ENCODE results near the gene ABTB1.

ABTB1 gene

GRCh38 chr3:127647166-127647844, 25.4 kb upstream of the ABTB1 start:
- no peak overlapping the region for H3K4me3 ChIP-seq (replicated peaks; ENCODE audit: insufficient read depth, low read length)
- no peak overlapping the region for H3K27ac ChIP-seq (replicated peaks)
- no peaks in the 10 kb centered on the region for H3K27me3 ChIP-seq (ENCODE audit: insufficient read depth, poor library complexity, severe bottlenecking)
- DNase-seq (ENCODE audit: low read depth in 1 of 2, low spot score in 1 of 2) = no peak
- TF ChIP-seq GABPA (IDR thresholded peaks at IDR 0.05; ENCODE audit: low read depth) = no peak
- TF ChIP-seq POLR2AphosphoS5 (IDR thresholded peaks at IDR 0.05; ENCODE audit: low read depth) = no peak
- TF ChIP-seq, protein P1, sequence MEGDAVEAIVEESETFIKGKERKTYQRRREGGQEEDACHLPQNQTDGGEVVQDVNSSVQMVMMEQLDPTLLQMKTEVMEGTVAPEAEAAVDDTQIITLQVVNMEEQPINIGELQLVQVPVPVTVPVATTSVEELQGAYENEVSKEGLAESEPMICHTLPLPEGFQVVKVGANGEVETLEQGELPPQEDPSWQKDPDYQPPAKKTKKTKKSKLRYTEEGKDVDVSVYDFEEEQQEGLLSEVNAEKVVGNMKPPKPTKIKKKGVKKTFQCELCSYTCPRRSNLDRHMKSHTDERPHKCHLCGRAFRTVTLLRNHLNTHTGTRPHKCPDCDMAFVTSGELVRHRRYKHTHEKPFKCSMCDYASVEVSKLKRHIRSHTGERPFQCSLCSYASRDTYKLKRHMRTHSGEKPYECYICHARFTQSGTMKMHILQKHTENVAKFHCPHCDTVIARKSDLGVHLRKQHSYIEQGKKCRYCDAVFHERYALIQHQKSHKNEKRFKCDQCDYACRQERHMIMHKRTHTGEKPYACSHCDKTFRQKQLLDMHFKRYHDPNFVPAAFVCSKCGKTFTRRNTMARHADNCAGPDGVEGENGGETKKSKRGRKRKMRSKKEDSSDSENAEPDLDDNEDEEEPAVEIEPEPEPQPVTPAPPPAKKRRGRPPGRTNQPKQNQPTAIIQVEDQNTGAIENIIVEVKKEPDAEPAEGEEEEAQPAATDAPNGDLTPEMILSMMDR (IDR thresholded peaks at IDR 0.05; ENCODE audit: insufficient read depth, low read length) = no peak
- TF ChIP-seq, protein P2, sequence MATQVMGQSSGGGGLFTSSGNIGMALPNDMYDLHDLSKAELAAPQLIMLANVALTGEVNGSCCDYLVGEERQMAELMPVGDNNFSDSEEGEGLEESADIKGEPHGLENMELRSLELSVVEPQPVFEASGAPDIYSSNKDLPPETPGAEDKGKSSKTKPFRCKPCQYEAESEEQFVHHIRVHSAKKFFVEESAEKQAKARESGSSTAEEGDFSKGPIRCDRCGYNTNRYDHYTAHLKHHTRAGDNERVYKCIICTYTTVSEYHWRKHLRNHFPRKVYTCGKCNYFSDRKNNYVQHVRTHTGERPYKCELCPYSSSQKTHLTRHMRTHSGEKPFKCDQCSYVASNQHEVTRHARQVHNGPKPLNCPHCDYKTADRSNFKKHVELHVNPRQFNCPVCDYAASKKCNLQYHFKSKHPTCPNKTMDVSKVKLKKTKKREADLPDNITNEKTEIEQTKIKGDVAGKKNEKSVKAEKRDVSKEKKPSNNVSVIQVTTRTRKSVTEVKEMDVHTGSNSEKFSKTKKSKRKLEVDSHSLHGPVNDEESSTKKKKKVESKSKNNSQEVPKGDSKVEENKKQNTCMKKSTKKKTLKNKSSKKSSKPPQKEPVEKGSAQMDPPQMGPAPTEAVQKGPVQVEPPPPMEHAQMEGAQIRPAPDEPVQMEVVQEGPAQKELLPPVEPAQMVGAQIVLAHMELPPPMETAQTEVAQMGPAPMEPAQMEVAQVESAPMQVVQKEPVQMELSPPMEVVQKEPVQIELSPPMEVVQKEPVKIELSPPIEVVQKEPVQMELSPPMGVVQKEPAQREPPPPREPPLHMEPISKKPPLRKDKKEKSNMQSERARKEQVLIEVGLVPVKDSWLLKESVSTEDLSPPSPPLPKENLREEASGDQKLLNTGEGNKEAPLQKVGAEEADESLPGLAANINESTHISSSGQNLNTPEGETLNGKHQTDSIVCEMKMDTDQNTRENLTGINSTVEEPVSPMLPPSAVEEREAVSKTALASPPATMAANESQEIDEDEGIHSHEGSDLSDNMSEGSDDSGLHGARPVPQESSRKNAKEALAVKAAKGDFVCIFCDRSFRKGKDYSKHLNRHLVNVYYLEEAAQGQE (IDR thresholded peaks at IDR 0.05; ENCODE audit: insufficient replicate concordance, low read depth) = no peak

DNA sequence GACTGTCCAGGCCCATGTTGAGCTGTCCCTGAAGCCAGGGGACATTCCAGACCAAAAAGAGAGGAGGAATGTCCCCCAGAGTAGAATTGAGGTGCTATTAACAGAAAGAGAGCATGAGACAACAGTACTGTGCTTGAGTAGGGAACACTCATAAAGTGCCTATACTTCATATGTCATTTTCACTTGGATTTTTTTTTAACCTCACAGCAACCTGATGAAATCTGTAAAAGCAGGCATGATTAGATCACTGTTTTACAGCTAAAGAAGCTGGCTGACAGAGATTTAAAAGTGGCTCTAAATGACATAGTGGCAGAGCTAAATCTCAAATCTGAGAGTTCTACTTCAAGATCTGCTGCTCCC, 24.9 kb upstream of the ABTB1 start:
- TF ChIP-seq SPI1 (IDR thresholded peaks at IDR 0.05; ENCODE audit: borderline replicate concordance, low read depth) (no peak), GABPA (IDR thresholded peaks at IDR 0.05; ENCODE audit: low read depth) (no peak), POLR2AphosphoS5 (IDR thresholded peaks at IDR 0.05; ENCODE audit: low read depth) (no peak)
- TF ChIP-seq, protein P2 (IDR thresholded peaks at IDR 0.05; ENCODE audit: insufficient replicate concordance, low read depth) = no peak
- TF ChIP-seq, protein P1 (IDR thresholded peaks at IDR 0.05; ENCODE audit: insufficient read depth, low read length) = no peak
- Histone ChIP-seq H3K27ac (replicated peaks) (no peak overlapping the region), H3K4me3 (replicated peaks; ENCODE audit: insufficient read depth, low read length) (no peak overlapping the region), H3K27me3 (ENCODE audit: insufficient read depth, poor library complexity, severe bottlenecking) (no peaks in the 10 kb centered on the region)
- no peak for DNase-seq (ENCODE audit: low read depth in 1 of 2, low spot score in 1 of 2)

- H3K4me3 ChIP-seq (replicated peaks; ENCODE audit: insufficient read depth, low read length) = no peak overlapping the region
- no peaks in the 10 kb centered on the region for H3K27me3 ChIP-seq (ENCODE audit: insufficient read depth, poor library complexity, severe bottlenecking)
- H3K27ac ChIP-seq (replicated peaks) = no peak overlapping the region
- DNase-seq (ENCODE audit: low read depth in 1 of 2, low spot score in 1 of 2) = no peak
- TF ChIP-seq SPI1 (IDR thresholded peaks at IDR 0.05; ENCODE audit: borderline replicate concordance, low read depth) (no peak), GABPA (IDR thresholded peaks at IDR 0.05; ENCODE audit: low read depth) (no peak), POLR2AphosphoS5 (IDR thresholded peaks at IDR 0.05; ENCODE audit: low read depth) (no peak)
- TF ChIP-seq, protein P1 (IDR thresholded peaks at IDR 0.05; ENCODE audit: insufficient read depth, low read length) = no peak
- TF ChIP-seq, protein P2 (IDR thresholded peaks at IDR 0.05; ENCODE audit: insufficient replicate concordance, low read depth) = no peak
These were observed 22.5 kb upstream of the ABTB1 start for GRCh38 chr3:127650236-127650635.
